Right lobe of liver (tissue), 4 donors: ENCODE results near the gene USH1C.

Experiments used
- CTCF ChIP-seq, 4 donors: fragments of 200-600 bp in 3 of 4; fragments of 450-650 bp in 1 of 4; IDR thresholded peaks; one replicate each; pipeline versions ENCODE4 v1.5.1 to v1.8.0; 2016 to 2022; ENCODE audit warnings: antibody characterized with exemption in 4 of 4, mild to moderate bottlenecking in 2 of 4
- POLR2A ChIP-seq: fragments of 450-650 bp; IDR thresholded peaks from one replicate; pipeline ENCODE4 v1.6.1; 2017; ENCODE audit warnings: antibody characterized with exemption, mild to moderate bottlenecking
- donor health status: DM: no; HTN: no; CAD: no.
- donor health status: DM: no; HTN: no; CAD: no.
- donor health status: DM: no; HTN: yes; CAD: no.

GRCh38 chr11:17533341-17533740 is 10.9 kb downstream of the USH1C start:
- TF ChIP-seq POLR2A: no peak
- no peak for TF ChIP-seq CTCF (IDR thresholded peaks at IDR 0.05)
